Measurements from ENCODE around the gene MOSPD2. TPM values are rescaled to one million over a fixed set of nuclear protein-coding genes. Genes with fewer than 3 reads are reported as not detected.

MOSPD2 gene
- total and polyA plus RNA-seq, 5 experiments from 2014 or later: 5.4 to 13.9 (median 7.9) TPM

DNA sequence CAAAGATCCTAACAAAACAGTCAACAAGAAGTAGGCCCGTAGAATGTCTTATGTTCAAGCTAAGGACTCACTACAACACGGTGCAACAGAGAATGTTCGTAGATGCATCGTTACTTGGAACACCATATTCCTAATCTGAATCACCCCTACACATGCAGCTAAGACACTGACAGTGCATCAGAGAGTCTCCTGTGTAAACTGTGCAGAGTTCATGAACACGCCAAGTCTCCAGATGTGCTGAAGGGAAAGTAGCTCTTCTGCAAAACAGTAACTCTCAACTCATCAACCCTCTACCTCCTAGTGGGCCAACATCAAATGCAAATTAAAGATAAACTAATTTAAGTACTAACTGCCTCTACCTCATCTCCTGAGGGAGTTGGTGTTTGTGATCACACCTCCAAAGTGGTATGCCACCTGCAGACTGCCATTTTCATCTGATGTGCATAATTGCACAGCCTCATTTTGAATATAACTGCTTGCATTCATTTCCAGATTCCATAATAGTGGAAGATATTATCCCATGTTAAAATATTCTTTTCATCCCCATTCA is 73.5 kb downstream of the MOSPD2 start:
- Mint-ChIP-seq H3K27ac (no peak overlapping the region), H3K4me1 (no peaks in the 10 kb centered on the region), H3K27me3 (peaks cover 0 to 12% (median 4%) of the 10 kb centered on the region in 5 donors), H3K36me3 (peaks cover 0 to 6% (median 0%) of the 10 kb centered on the region in 3 donors), H3K4me3 (no peak overlapping the region), H3K9me3 (no peaks in the 10 kb centered on the region)
- no peak for ATAC-seq
- DNase-seq: no peak
- POLR2A ChIA-PET: no interaction called here

DNA sequence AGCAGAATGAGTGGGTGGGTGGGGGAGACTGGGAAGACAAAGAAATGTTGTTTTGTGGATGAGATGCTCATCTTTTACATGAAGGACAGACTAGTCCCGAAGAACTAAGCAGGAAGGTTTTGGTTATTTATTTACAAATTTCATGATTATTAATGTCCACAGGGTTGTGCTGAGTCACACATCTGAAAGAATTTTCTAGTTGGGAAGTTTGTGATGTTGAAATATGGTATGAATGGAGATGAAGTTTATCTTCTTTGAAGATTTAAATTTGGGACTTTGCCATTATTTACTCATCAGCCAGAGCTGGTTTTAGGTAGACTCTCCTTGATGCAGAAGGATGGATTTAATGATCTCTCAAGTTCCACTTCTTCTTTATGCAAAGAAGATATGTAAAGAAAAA is 75.5 kb downstream of the MOSPD2 start:
- POLR2A ChIA-PET: no interaction called here
- no peaks in the 10 kb centered on the region for H3K4me1 Mint-ChIP-seq

DNA sequence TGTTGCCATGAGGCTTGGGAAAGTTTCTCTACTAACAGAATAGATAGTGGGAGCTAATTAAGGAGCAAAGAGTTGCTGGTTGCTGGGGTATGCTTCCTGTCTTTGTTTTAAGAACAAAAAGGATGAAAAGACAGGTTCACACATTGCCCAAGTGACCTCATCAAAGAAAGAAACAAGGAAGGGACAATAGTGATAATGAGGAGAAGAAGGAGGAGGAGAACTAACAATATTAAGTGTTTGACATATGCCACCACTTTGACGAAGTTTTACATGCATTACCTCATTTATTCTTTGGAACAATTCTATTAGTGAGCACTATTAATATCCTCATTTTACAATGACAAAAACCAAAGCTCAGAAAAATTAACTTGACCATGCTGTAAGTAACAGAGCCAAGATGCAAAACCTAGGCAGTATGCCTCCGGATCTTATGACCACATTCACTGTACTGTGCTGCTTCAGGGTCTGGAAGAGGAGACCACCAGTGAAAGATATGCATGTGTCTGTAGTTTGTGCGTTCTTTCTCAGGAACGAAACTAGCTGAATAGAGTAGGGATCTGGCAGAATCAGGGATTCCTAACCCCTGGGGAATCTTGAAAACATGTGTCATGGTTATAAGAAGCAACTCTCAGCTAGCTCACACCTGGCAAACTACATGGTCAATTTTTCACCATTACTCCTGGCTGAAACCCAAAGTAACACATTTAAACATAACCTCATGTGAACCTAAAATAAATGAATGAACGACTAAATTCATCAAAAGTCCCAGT is 83.8 kb downstream of the MOSPD2 start:
- H3K27me3 Mint-ChIP-seq: peaks cover 0 to 1% (median 0%) of the 10 kb centered on the region in 5 donors
- peaks cover 0 to 26% (median 4%) of the 10 kb centered on the region in 9 donors for H3K9me3 Mint-ChIP-seq
- DNase-seq (no peak), ATAC-seq (no peak)
- no peaks in the 10 kb centered on the region for H3K4me1 Mint-ChIP-seq
- no peak overlapping the region for H3K4me3 Mint-ChIP-seq
- no peak overlapping the region for H3K27ac Mint-ChIP-seq
- peaks cover 0 to 6% (median 0%) of the 10 kb centered on the region in 3 donors for H3K36me3 Mint-ChIP-seq
- POLR2A ChIA-PET: no interaction called here

More for the DNA sequence above, 75.5 kb downstream of the MOSPD2 start:
- Mint-ChIP-seq H3K27ac (no peak overlapping the region), H3K4me3 (no peak overlapping the region), H3K36me3 (peaks cover 0 to 6% (median 0%) of the 10 kb centered on the region in 3 donors), H3K9me3 (no peaks in the 10 kb centered on the region), H3K27me3 (peaks cover 0 to 12% (median 4%) of the 10 kb centered on the region in 5 donors)
- ATAC-seq (no peak), DNase-seq (no peak)

DNA sequence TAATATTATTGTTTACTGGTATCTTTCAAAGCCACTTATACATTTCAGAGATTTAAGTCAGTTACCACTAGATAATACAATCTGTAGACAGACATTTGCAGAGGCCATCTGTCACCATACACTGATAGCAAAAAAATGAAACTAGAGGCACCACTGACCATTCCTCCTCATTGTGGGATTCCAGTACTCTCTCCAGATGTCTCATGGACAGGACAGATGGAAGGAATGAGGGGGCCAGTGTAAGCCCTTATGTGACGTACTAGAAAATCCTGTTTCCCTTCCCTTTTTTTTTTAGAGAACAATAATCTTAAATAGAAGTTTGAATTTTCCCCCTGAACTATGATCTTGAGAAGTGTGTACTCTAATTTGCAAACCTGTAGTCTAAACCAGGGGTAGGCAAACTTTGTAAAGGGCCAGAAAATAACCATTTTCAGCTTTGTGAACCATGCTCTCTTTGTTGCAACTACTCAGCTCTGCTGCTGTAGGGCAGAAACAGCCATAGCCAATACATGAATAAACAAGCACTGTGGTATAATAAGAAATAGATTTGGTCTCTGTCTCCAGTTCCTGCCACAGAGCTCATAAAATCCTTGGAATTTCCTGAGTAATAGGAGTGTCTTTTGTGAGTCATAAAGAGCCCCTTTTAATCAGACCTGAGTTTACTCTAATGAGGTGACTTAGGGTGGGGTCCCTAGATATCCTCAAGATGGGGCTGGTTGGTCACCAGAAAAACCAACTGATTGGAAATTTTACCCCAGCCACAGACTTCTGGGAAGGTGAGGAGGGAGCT is 90.4 kb downstream of the MOSPD2 start:
- Mint-ChIP-seq H3K9me3 (peaks cover 0 to 10% (median 0%) of the 10 kb centered on the region in 9 donors), H3K27ac (no peak overlapping the region), H3K4me3 (no peak overlapping the region), H3K27me3 (peaks cover 0 to 9% (median 2%) of the 10 kb centered on the region in 5 donors), H3K4me1 (no peaks in the 10 kb centered on the region), H3K36me3 (no peaks in the 10 kb centered on the region)
- POLR2A ChIA-PET: no interaction called here
- ATAC-seq (no peak), DNase-seq (no peak)

DNA sequence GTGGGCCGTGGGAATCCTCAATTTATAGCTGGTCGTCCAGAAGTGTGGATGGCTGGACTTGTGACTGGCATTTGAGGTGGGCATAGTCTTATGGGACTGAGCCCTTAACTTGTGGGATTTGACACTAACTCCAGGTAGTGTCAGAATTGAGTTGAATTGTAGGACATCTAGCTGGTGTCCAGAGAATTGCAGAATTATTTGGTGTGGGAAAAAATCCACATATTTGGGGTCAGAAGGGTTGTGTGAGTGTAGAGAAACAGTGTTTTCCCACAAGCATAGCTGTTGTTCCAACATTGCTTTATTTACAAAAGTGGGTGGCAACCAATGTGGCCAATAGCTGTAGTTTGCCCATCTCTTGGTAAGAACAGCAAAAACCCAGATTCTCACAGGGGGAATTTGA is 91.3 kb downstream of the MOSPD2 start:
- ATAC-seq (no peak), DNase-seq (no peak)
- Mint-ChIP-seq H3K27me3 (peaks cover 0 to 9% (median 2%) of the 10 kb centered on the region in 5 donors), H3K4me1 (no peaks in the 10 kb centered on the region), H3K9me3 (peaks cover 0 to 14% (median 0%) of the 10 kb centered on the region in 9 donors), H3K4me3 (no peak overlapping the region), H3K27ac (peak overlapping the region in 1 of 10 donors; percentile 22), H3K36me3 (no peaks in the 10 kb centered on the region)
- POLR2A ChIA-PET: no interaction called here

Other genes with a start within 250 kb of the MOSPD2 start
- 1 to 10 TPM; 3.7 to 4.8 TPM for gene FANCB, start 352 bp upstream of the MOSPD2 start, total RNA-seq
- gene FANCB, start 352 bp upstream of the MOSPD2 start, polyA plus RNA-seq: 1 to 10 TPM; 1.4 to 3.1 (median 1.9) TPM